Measurements from ENCODE around the gene RAB4B.
"Not testable (repeated sequence)": the region's sequence is repeated elsewhere in the genome, so short reads cannot be mapped to it uniquely, and the experiment has no call there.

The RAB4B gene

GRCh38 chr19:40825460-40826095 is 47.5 kb downstream of the RAB4B start:
- FAIRE-seq = not testable (repeated sequence)

GRCh38 chr19:40826312-40826698 is 48.3 kb downstream of the RAB4B start:
- FAIRE-seq = not testable (repeated sequence)

- not testable (repeated sequence) for FAIRE-seq
Measured at GRCh38 chr19:40826699-40827385, 48.8 kb downstream of the RAB4B start.

GRCh38 chr19:40827386-40828247 is 49.6 kb downstream of the RAB4B start:
- no peak for FAIRE-seq

GRCh38 chr19:40829205-40829604 is 51.2 kb downstream of the RAB4B start:
- FAIRE-seq = no peak

GRCh38 chr19:40830741-40831140 is 52.7 kb downstream of the RAB4B start:
- FAIRE-seq = not testable (repeated sequence)

GRCh38 chr19:40831502-40832430 is 53.7 kb downstream of the RAB4B start:
- FAIRE-seq = peak; percentile 41

- not testable (repeated sequence) for FAIRE-seq
Measured at GRCh38 chr19:40832431-40832790, 54.4 kb downstream of the RAB4B start.

GRCh38 chr19:40833728-40834533 is 55.9 kb downstream of the RAB4B start:
- FAIRE-seq = not testable (repeated sequence)

- no peak for FAIRE-seq
Measured at GRCh38 chr19:40836754-40837429, 58.8 kb downstream of the RAB4B start.

- not testable (repeated sequence) for FAIRE-seq
Measured at GRCh38 chr19:40838477-40838876, 60.4 kb downstream of the RAB4B start.

- not testable (repeated sequence) for FAIRE-seq
Measured at GRCh38 chr19:40842012-40842411, 64.0 kb downstream of the RAB4B start.

- FAIRE-seq = not testable (repeated sequence)
Measured at GRCh38 chr19:40842997-40843652, 65.1 kb downstream of the RAB4B start.

GRCh38 chr19:40843653-40844052 is 65.6 kb downstream of the RAB4B start:
- not testable (repeated sequence) for FAIRE-seq

Measured in colon (tissue), 2 donors.